NCI-H510A (cell line): ENCODE measurements around the gene SLC16A7.
"Not testable (repeated sequence)": the region's sequence is repeated elsewhere in the genome, so short reads cannot be mapped to it uniquely, and the experiment has no call there.

Experiments
- DNase-seq: peaks from one replicate; lab custom pipeline; 2025; lab: John Stamatoyannopoulos, UW

Gene SLC16A7

GRCh38 chr12:59736359-59736758, 140.5 kb downstream of the SLC16A7 start:
- no peak for DNase-seq

GRCh38 chr12:59736786-59737185, 141.0 kb downstream of the SLC16A7 start:
- no peak for DNase-seq

GRCh38 chr12:59737725-59738463, 142.1 kb downstream of the SLC16A7 start:
- DNase-seq = no peak

GRCh38 chr12:59742841-59743240, 147.0 kb downstream of the SLC16A7 start:
- no peak for DNase-seq

GRCh38 chr12:59744564-59744963, 148.7 kb downstream of the SLC16A7 start:
- DNase-seq = no peak

GRCh38 chr12:59751091-59751490, 155.3 kb downstream of the SLC16A7 start:
- not testable (repeated sequence) for DNase-seq

- DNase-seq = no peak
Measured at GRCh38 chr12:59761542-59761941, 165.7 kb downstream of the SLC16A7 start.

GRCh38 chr12:59763835-59764234, 168.0 kb downstream of the SLC16A7 start:
- no peak for DNase-seq

- DNase-seq = no peak
Measured at GRCh38 chr12:59768031-59768430, 172.2 kb downstream of the SLC16A7 start.

GRCh38 chr12:59780605-59781135, 184.8 kb downstream of the SLC16A7 start:
- no peak for DNase-seq

GRCh38 chr12:59787610-59788009, 191.8 kb downstream of the SLC16A7 start:
- no peak for DNase-seq

GRCh38 chr12:59792647-59793046, 196.8 kb downstream of the SLC16A7 start:
- no peak for DNase-seq

- DNase-seq = no peak
Measured at GRCh38 chr12:59803735-59804134, 207.9 kb downstream of the SLC16A7 start.

GRCh38 chr12:59808317-59808910, 212.6 kb downstream of the SLC16A7 start:
- DNase-seq = no peak

GRCh38 chr12:59811991-59812390, 216.2 kb downstream of the SLC16A7 start:
- no peak for DNase-seq

- no peak for DNase-seq
Measured at GRCh38 chr12:59812716-59813115, 216.9 kb downstream of the SLC16A7 start.

- no peak for DNase-seq
Measured at GRCh38 chr12:59820594-59821011, 224.8 kb downstream of the SLC16A7 start.

- DNase-seq = no peak
Measured at GRCh38 chr12:59823567-59823966, 227.7 kb downstream of the SLC16A7 start.

- DNase-seq = no peak
Measured at GRCh38 chr12:59827767-59828166, 231.9 kb downstream of the SLC16A7 start.

GRCh38 chr12:59828521-59828920, 232.7 kb downstream of the SLC16A7 start:
- DNase-seq = no peak

- no peak for DNase-seq
Measured at GRCh38 chr12:59833408-59833807, 237.6 kb downstream of the SLC16A7 start.

- DNase-seq = no peak
Measured at GRCh38 chr12:59834659-59835474, 239.0 kb downstream of the SLC16A7 start.
